K562 (cell line): ENCODE data around the gene NFATC1. TPM values are rescaled to one million over a fixed set of nuclear protein-coding genes. Genes with fewer than 3 reads are reported as not detected.

Experiments
- BACH1 ChIP-seq: fragments of 200-800 bp; sonication (Bioruptor generic); IDR thresholded peaks from 2 replicates; pipeline ENCODE4 v1.6.1; 2016; ENCODE audit warnings: missing genetic modification characterization, missing compliant biosample characterization
- MIER1 ChIP-seq: fragments of 450-650 bp; IDR thresholded peaks from 2 replicates; pipeline ENCODE4 v1.6.1; 2016; ENCODE audit warnings: antibody characterized with exemption, mild to moderate bottlenecking, low read depth
- SPI1 ChIP-seq: IDR thresholded peaks from 2 replicates; pipeline ENCODE4 v1.6.1; 2011; ENCODE audit warnings: low read depth, low read length, control low read depth, borderline replicate concordance
- USF1 ChIP-seq: sonication (generic); formaldehyde crosslinking; IDR thresholded peaks from 2 replicates; pipeline ENCODE4 v1.9.0; 2022; ENCODE audit warnings: mild to moderate bottlenecking, missing genetic modification reagents
- ZBTB1 ChIP-seq: sonication (generic); formaldehyde crosslinking; IDR thresholded peaks from 2 replicates; pipeline ENCODE4 v1.8.1; 2023; ENCODE audit warnings: missing genetic modification reagents, low read depth, mild to moderate bottlenecking, borderline replicate concordance
- ZBTB5 ChIP-seq: fragments of 450-650 bp; IDR thresholded peaks from 2 replicates; pipeline ENCODE4 v1.6.1; 2017; ENCODE audit warnings: antibody characterized with exemption
- ZNF239 ChIP-seq: fragments of 250-450 bp; sonication (Bioruptor Pico); IDR thresholded peaks from 2 replicates; pipeline ENCODE4 v1.4.0; 2020; ENCODE audit warnings: mild to moderate bottlenecking
- ZNF407 ChIP-seq: fragments of 450-650 bp; IDR thresholded peaks from 2 replicates; pipeline ENCODE4 v1.6.1; 2016; ENCODE audit warnings: low read depth
- polyA plus RNA-seq, 8 experiments: library from polyadenylated mRNA; depleted of rRNA in 4 of 8; stranded (reverse) in 5 of 8; unstranded in 3 of 8; fragments of >200 nt; fragmentation: Nextera tagmentation in 2 of 8; fragmentation: Illumina TruSeq in 1 of 8; extraction: Ambion mirVana in 2 of 8; extraction: Trizol in 1 of 8; gene quantifications; 2 replicates each; pipeline versions ENCODE4 v1.2.1 to v1.2.3, GENCODE V29; 2011 to 2014; ENCODE audit warnings: inconsistent platforms in 1 of 8, missing spikeins in 1 of 8
- total RNA-seq, 7 experiments: library from RNA; depleted of rRNA in 6 of 7; stranded (reverse); fragments of >200 nt in 6 of 7; fragmentation: Illumina TruSeq in 2 of 7; extraction: Trizol in 2 of 7; gene quantifications; 2 replicates each; pipeline versions ENCODE4 v1.2.1 to v1.2.3, GENCODE V29; 2011 to 2021; ENCODE audit warnings: low replicate concordance in 1 of 7

Gene NFATC1
- total and polyA plus RNA-seq, 9 of the 15 experiments (the other 6 are each of a cell fraction or from before 2014, with no cell fraction given) = 1.1 to 16.4 (median 2.5) TPM

GRCh38 chr18:79406708-79407107, 11.0 kb downstream of the NFATC1 start (continued):
- no peak for TF ChIP-seq ZBTB5
- no peak for TF ChIP-seq ZNF407
- no peak for TF ChIP-seq MIER1
- TF ChIP-seq SPI1 = no peak
- TF ChIP-seq USF1 = no peak
- TF ChIP-seq ZNF239 = no peak
- no peak for TF ChIP-seq ZBTB1 (CRISPR knock-in tag)
- TF ChIP-seq BACH1 (tag) = no peak
